PFSK-1 (cell line): ENCODE results near the gene EXOSC9.

Experiments
- SIN3A ChIP-seq: IDR thresholded peaks from 2 replicates; pipeline ENCODE4 v1.6.1; 2012; ENCODE audit warnings: mild to moderate bottlenecking, low read length, moderate library complexity, borderline replicate concordance; ENCODE audit not compliant: insufficient read depth
- TF ChIP-seq, protein P1 (sequence below), 2 experiments: IDR thresholded peaks; 2 replicates each; pipeline versions ENCODE4 v1.6.1 to v1.8.0; 2011 to 2012; ENCODE audit warnings: low read depth in 2 of 2, low read length in 2 of 2, control low read depth in 1 of 2, inconsistent platforms in 1 of 2, mild to moderate bottlenecking in 1 of 2, moderate library complexity in 1 of 2; ENCODE audit not compliant: insufficient read depth in 1 of 2

DNA sequence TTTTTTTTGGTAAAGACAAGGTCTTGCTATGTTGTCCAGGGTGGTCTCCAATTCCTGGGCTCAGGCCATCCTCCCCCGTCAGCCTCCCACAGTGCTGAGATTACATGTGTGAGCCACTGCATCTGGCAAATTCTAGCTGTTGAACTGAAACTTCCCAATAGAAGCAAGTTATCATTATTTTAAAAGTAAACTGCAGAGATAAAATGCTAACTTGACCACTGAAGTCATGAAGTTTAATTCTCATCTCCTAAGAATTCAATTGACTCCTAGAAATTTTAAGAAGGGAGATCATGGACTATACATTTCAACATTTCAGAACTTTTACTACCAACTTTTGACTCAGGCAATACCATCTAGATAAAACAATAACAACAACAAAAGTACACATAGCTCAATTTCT, 11.7 kb upstream of the EXOSC9 start:
- TF ChIP-seq, protein P1, sequence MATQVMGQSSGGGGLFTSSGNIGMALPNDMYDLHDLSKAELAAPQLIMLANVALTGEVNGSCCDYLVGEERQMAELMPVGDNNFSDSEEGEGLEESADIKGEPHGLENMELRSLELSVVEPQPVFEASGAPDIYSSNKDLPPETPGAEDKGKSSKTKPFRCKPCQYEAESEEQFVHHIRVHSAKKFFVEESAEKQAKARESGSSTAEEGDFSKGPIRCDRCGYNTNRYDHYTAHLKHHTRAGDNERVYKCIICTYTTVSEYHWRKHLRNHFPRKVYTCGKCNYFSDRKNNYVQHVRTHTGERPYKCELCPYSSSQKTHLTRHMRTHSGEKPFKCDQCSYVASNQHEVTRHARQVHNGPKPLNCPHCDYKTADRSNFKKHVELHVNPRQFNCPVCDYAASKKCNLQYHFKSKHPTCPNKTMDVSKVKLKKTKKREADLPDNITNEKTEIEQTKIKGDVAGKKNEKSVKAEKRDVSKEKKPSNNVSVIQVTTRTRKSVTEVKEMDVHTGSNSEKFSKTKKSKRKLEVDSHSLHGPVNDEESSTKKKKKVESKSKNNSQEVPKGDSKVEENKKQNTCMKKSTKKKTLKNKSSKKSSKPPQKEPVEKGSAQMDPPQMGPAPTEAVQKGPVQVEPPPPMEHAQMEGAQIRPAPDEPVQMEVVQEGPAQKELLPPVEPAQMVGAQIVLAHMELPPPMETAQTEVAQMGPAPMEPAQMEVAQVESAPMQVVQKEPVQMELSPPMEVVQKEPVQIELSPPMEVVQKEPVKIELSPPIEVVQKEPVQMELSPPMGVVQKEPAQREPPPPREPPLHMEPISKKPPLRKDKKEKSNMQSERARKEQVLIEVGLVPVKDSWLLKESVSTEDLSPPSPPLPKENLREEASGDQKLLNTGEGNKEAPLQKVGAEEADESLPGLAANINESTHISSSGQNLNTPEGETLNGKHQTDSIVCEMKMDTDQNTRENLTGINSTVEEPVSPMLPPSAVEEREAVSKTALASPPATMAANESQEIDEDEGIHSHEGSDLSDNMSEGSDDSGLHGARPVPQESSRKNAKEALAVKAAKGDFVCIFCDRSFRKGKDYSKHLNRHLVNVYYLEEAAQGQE (IDR thresholded peaks at IDR 0.05; ENCODE audit: insufficient read depth in 1 of 2, low read depth in 2 of 2, low read length in 2 of 2): no peak
- no peak for TF ChIP-seq SIN3A
